HuH-7 (cell line): ENCODE measurements around the gene ACADVL.

ENCODE experiments used
- DNase-seq: peaks from one replicate; pipeline ENCODE4 v3.0.0; 2011; ENCODE audit warnings: low spot score

ACADVL gene

DNA sequence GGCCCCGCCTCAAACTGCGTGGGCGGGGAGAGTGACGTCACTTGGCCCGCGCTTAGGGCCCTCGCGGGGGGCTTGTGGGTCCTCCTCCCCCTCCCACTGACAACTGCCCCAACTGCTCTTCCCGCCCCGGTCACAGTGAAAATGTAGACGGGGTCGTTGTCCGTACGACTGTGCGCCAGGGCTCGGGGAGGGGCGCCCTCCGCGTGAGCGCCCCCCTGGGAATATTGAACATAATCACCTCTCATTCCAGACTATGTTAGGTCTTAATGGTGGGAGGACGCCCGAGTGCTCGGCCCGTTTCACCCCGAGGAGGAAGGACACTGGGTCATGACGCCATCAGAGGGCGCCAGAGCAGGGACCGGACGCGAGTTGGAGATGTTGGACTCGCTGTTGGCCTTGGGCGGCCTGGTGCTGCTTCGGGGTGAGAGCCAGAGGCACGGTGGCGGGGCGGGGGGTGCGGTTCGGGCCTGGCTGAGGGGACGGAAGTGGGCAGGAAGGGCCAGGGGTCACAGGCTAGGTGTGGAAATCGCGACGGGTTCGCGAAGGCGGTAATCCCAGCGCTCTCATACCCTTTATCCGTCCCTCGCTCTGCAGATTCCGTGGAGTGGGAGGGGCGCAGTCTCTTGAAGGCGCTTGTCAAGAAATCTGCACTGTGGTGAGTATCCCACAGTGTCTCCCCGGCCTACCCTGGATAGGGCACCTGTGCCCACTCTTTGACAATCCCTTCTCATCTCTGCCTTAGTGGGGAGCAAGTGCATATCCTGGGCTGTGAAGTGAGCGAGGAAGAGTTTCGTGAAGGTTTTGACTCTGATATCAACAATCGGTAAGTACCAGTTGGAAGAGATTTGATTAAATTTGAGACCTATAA lies 32.7 kb downstream of the ACADVL start, which contains the start of gene ELP5:
TSS of gene ELP5 (plus strand) at position 40 of the 868 bp plus-strand sequence. CDS start at position 376, 336 bp downstream.
- DNase-seq: peak; percentile 81

DNA sequence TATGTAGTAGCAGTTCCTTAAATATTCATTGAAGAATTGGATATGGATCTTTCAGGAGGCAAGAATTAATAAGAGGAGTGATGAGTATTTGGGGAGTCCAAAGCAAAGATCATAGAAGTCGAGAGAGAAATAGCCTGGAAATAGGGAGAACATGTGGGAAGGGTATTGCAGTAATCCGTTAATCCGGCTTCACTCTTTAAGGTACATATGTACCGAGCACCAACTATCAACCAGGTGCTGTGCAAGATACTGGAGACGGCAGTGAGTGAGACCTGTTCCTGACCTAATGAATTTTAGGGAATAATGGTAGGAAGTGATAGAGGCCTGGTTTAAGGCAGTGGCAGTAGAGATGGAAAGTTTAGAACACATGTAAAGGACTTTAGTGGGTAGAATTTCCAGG lies 33.3 kb downstream of the ACADVL start:
- DNase-seq: no peak

DNA sequence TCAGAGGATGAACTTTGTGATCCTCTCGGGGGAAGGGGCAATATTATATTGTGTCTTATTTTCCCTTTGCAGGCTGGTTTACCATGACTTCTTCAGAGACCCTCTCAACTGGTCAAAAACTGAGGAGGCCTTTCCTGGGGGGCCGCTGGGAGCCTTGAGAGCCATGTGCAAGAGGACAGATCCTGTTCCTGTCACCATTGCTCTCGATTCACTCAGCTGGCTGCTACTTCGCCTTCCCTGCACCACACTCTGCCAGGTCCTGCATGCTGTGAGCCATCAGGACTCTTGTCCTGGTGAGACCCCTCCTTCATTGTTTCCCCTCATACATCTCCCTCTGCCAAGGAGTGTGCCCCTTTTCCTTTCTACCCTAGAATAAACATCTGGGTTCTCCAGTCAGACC lies 34.8 kb downstream of the ACADVL start:
- DNase-seq: no peak

DNA sequence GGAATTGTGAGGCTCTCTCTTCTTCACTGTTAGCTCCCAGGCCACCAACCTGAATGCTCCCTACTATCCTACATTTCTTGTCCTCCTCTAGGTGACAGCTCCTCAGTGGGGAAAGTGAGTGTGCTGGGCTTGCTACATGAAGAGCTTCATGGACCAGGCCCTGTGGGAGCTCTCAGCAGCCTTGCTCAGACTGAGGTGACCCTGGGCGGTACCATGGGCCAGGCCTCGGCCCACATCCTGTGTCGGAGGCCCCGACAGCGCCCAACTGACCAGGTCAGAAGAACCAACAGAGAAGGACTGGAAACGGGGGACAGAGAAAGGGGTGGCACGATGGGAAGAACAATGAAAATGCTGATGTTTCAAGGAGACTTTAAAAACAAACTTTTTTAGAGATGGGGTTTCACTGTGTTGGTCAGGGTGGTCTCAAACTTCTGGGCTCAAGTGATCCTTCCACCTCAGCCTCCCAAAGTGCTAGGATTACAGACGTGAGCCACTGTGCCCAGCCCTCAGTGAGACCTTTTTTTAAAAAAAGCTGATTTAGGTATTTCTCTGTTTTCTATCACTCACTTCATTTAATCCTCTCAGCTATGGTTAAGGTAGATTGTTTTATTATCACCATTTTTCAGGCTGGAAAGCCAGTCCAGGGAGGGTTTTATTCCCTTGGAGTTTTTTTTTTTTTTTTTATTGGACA lies 37.2 kb downstream of the ACADVL start:
- DNase-seq: no peak

DNA sequence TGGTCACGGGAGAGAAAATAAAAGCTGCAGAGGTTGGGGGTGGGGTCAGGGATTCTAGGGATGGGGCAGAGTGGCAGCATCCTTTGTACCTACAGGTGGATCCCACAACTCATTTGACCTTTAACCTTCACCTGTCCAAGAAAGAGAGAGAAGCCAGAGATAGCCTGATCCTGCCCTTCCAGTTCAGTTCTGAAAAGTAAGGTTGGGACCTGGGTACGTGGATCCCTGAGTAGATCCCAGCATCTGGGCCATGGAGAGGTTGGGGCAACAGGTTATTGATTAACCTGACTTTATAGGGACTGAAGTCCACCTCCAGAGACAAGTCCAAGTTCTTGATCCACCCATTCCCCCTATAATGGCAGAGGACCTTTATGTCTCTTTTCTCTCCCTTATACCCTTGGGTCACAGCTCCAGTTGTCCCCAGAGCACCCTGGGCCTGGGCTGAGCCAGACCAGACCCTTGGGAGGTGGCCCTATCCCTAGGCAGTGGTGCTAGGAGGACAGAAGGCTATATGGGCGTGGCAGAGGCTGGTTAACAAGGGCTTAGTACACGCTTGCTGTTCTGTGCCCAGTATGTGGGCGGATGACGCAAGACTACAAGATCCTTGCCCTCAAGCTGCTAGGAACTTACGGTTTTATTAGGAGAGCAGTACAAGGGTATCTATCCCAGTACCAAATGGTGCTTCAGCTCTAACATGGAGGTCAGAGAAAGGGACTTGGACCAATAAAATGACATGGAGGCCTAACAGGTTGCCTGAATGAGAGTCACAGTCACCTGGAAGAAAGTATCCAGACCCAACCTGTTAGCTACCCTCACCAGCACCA lies 39.2 kb downstream of the ACADVL start:
- peak; percentile 80 for DNase-seq

DNA sequence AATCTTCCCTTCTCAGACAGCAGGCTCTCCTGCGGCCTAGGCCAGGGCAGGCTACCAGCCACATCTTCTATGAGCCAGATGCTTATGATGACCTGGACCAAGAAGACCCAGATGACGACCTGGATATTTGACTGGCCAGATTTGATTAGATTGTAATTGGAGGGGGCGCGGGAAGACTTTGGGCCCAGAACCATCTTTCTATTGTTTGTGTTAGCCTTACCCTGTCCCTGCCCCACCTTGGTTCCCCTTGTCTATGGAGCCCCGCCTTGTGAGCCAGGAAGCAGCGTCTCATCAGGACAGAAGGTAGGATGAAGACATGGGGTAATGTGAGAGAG lies 39.8 kb downstream of the ACADVL start:
- DNase-seq: no peak

DNA sequence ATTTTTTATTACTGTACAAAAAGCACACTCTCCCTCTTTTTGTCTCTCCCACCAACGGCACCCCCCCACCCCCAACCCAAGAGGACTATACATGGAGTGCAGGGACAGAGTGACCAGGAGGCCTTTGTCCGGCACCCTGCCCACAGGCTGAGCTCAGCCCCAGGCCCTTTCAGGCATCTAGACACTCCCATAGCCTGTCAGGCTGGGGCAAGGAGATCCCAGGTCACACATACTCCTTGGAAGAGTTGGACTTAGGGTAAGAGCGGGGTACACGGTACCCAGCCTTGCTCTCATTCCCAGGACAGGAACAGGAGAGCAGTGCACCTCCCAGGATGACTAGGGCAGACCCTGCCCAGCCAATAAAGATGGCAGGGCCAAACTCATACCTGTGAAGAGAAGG lies 40.4 kb downstream of the ACADVL start:
- DNase-seq: no peak

DNA sequence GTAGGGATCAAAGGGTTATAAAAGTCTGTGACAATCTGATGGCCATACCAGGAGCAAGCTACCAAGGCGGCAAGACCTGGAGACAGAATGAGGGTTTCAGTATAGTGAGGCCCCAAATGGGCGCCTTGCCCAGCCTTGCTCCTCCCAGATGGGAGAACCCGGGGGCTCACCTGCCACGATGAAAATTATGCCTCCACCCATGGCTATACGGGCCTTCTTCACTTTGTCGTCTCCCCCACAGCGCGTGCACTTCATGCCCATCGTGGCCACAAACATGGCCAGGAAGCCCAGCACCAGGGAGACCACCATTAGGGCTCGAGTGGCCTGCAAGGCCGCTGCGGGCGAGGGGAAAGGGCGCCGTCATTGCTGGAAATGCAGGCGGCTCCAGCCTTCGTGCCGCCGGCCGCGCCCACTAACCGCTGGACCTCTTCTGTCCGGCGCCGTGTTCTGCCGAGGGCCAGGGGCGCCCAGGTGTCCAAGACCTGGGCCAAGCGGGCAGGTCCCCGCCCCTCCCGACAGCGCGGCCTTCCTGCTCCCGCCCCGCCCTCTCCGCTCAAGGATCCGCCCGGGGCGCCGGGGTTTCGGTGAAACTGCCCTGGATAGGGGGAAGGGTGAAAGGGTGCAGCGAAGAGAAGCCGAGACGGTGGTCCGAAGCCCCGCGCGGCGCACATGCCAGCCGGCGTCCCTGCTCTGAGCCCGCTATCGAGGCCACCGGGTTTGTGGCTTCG lies 41.1 kb downstream of the ACADVL start:
- DNase-seq: no peak

DNA sequence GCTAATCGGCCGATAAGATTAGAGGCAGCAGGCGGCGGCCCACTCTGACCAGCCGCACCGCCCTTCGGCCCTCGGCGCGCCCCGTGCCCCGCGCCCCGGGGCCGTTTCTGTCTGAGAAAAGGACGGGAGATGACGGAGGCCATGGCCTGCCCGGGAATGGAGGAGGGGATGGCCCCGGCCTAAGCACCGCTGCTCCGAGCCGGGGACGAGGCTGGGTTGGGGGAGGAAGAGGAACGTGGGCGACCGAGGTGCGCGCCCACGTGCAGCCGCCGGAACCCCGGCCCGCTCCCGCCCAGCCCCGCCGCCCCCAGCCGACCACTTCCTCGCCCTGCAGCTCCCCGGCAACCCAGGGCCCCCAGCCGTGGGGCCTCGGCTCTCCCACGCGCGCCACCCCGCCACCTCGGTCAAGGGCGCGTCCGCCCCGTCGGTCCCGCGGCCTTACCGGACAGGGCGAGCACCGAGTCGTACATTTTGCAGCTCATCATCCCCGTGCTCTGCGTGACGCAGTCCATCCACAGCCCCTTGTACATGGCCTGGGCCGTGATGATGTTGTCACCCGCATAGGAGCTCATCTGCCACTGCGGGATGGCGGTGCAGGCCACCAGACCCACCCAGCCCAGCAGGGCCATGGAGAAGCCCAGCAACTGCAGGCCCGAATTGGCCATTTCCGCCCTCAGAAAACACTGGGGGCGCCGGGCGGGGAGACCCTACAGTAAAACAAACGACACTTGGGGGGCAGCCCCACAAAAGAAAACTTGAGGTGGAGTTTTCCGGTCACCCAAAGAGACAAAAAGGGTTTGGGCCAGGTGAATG lies 41.8 kb downstream of the ACADVL start:
- DNase-seq: no peak

DNA sequence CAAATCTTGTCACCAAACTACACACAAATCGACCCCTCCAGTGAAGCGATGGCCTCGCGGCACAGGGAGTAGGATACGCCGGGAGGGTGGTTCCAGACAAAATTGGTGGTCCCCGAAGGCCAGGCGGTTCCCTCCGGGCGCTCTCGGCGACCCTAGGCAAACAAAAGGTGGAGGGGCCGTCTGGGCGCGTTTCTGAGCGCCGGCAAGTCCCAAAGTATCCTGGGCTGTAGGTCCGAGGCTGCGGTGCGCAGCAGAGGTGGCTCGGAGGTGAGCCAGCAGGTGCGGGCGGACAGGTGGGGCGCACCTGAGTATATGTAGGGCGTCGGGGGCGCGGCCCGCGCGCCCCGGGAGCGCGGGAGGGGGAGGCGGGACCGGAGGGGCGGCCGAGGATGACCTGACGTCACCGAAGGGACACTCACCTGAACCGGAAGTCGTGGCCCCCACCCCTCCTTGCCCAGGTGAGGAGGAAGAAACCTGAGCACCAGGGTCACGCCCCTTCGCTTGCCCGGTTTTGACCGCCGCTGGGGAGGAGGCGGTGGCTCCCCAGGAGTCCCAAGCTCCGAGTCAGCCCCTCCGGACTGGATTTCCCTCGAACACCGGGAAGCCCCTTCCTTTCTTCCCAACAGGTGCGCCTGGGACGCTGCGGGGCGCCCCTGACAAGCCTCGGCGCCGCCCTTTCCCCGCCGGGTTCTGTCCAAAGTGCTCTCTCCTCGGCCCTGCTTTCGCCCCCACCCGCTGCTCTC lies 42.6 kb downstream of the ACADVL start, which contains the start of gene CLDN7:
TSS of gene CLDN7 (minus strand) at position 287 of the 743 bp plus-strand sequence. CDS start 435 bp downstream, outside the sequence.
- no peak for DNase-seq

DNA sequence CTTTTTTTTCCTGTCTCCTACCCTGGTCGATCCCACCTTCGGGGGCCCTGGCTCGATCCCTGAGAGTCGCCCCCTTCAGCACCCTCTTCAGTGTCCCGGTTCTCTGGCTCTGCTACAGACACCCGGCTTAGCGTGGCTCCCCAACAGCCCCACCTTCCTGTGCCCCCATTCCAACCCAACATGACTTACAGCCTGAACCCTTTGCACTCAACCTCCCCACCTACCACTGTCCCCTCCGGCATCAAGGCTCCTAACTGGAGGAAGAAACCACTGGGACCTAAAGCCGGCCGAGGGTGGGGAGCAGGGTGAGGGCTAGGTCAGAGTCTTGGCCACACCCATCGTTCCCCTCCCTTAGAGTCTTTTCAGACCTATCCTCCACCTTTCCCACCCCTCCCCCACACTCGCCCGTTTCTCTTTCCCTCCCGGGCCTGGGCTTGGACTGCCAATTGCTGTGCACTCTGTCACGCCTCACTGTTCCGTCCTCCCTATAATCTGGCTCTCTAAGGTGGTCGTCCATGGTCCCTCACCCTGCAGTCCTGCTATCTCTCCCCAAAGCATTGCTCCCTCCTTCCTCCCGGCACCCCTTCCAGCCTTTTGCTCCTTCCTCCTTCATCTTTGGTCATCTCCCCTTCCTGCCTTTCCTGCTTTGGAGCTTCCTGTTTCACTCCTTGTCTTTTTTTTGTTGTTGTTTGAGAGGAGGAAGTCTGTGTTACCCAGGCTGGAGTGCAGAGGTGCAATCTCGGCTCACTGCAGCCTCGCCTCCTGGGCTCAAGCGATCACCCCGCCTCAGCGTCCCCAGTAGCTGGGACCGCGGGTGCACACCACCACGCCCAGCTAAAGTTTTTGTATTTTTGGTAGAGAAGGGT lies 43.4 kb downstream of the ACADVL start:
- no peak for DNase-seq

DNA sequence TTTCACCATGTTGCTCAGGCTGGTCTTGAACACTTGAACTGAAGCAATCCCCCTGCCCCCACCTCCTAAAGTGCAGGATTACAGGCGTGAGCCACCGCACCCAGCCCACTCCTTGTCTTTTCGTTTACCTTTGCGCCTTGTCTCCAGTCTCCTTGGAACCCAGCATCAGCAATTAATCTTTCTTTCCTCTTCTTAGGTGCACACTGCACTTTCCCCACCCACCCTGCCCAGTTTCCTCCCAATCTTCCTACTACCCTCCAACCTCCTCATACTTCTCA lies 44.0 kb downstream of the ACADVL start:
- no peak for DNase-seq

DNA sequence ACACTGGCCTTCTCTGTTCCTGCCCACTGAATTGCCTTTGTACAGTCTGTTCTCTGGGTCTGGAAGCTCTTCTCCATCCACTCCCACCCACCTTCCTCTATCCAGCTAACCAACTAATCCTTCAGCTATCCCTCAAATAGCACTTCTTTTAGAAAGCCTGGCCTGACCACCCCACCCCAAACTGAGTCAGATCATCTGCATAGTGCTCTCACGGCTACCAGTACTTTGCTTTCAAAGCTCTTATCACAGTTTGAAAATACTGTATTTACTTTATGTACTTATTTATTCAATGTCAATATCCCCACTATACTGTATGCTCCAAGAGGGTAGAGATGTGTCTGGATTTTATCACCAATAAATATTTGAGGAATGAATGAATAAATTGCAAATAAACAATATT lies 47.0 kb downstream of the ACADVL start:
- DNase-seq: no peak
